Left renal cortex interstitium (tissue), 4 donors: Measurements from ENCODE around the gene CUX1. TPM values are rescaled to one million over a fixed set of nuclear protein-coding genes. Genes with fewer than 3 reads are reported as not detected.
"Not testable (repeated sequence)": the region's sequence is repeated elsewhere in the genome, so short reads cannot be mapped to it uniquely, and the experiment has no call there.

Experiments
- DNase-seq, 4 donors: peaks; one replicate each; pipeline ENCODE4 v3.0.0-alpha.2; 2013; ENCODE audit warnings: low read depth in 4 of 4, low spot score in 2 of 4, missing footprints in 1 of 4
- polyA plus RNA-seq, 4 donors: library from polyadenylated mRNA; unstranded; fragments of 120-200 nt; gene quantifications; one replicate each; pipeline ENCODE4 v1.2.1, GENCODE V29; 2013; ENCODE audit not compliant: insufficient read length in 4 of 4

CUX1 gene
- polyA plus RNA-seq, 4 donors: 79.2 to 99.7 (median 90.6) TPM

GRCh38 chr7:102305414-102306268 is 488.2 kb downstream of the CUX1 start:
- DNase-seq: no peak

GRCh38 chr7:102306916-102307677 is 489.7 kb downstream of the CUX1 start:
- peak in 1 of 4 donors; percentile 68 for DNase-seq

- DNase-seq: no peak
These were observed 493.0 kb downstream of the CUX1 start for GRCh38 chr7:102310414-102310815.

- no peak for DNase-seq
These were observed 494.9 kb downstream of the CUX1 start for GRCh38 chr7:102312317-102312716.

GRCh38 chr7:102313997-102314780 is 496.8 kb downstream of the CUX1 start:
- DNase-seq: no peak

- DNase-seq: no peak
These were observed 500.0 kb downstream of the CUX1 start for GRCh38 chr7:102317231-102318059.

- DNase-seq: no peak
These were observed 501.1 kb downstream of the CUX1 start for GRCh38 chr7:102318482-102318971.

- no peak for DNase-seq
These were observed 502.2 kb downstream of the CUX1 start for GRCh38 chr7:102319671-102320070.

GRCh38 chr7:102320181-102320580 is 502.8 kb downstream of the CUX1 start:
- DNase-seq: no peak

- no peak for DNase-seq
These were observed 503.4 kb downstream of the CUX1 start for GRCh38 chr7:102320601-102321350.

- no peak for DNase-seq
These were observed 504.1 kb downstream of the CUX1 start for GRCh38 chr7:102321351-102322201.

GRCh38 chr7:102322202-102322715 is 504.8 kb downstream of the CUX1 start:
- no peak for DNase-seq

- no peak for DNase-seq
These were observed 506.4 kb downstream of the CUX1 start for GRCh38 chr7:102323914-102324195.

GRCh38 chr7:102325106-102325505 is 507.7 kb downstream of the CUX1 start:
- not testable (repeated sequence) for DNase-seq

GRCh38 chr7:102326157-102326889 is 508.9 kb downstream of the CUX1 start:
- no peak for DNase-seq

GRCh38 chr7:102327183-102327582 is 509.8 kb downstream of the CUX1 start:
- not testable (repeated sequence) for DNase-seq

GRCh38 chr7:102328863-102329262 is 511.4 kb downstream of the CUX1 start:
- DNase-seq: not testable (repeated sequence)

GRCh38 chr7:102329366-102329765 is 511.9 kb downstream of the CUX1 start:
- DNase-seq: not testable (repeated sequence)
